Liver (tissue), 9 donors: Measurements from ENCODE around the gene LHCGR. TPM values are rescaled to one million over a fixed set of nuclear protein-coding genes. Genes with fewer than 3 reads are reported as not detected.

ENCODE experiments used
- DNase-seq: peaks from one replicate; pipeline ENCODE4 v3.0.0-alpha.2; 2017; ENCODE audit warnings: low spot score
- H3K27ac ChIP-seq, 2 donors: one replicate each; pipeline ENCODE4 v1.7.0; 2013; ENCODE audit warnings: inconsistent platforms in 2 of 2, low read length in 2 of 2, control low read depth in 1 of 2, low read depth in 1 of 2, mild to moderate bottlenecking in 1 of 2
- H3K27me3 ChIP-seq, 4 donors: one replicate each; pipeline versions ENCODE4 v1.6.1 to v1.7.0; 2013; ENCODE audit warnings: low read length in 3 of 4, inconsistent platforms in 1 of 4, mild to moderate bottlenecking in 1 of 4, moderate library complexity in 1 of 4; ENCODE audit not compliant: control insufficient read depth in 4 of 4, insufficient read depth in 4 of 4
- H3K36me3 ChIP-seq, 4 donors: one replicate each; pipeline versions ENCODE4 v1.6.1 to v1.7.0; 2013; ENCODE audit warnings: low read length in 3 of 4, mild to moderate bottlenecking in 3 of 4, low read depth in 1 of 4, moderate library complexity in 1 of 4; ENCODE audit not compliant: control insufficient read depth in 4 of 4, insufficient read depth in 3 of 4
- H3K4me1 ChIP-seq, 4 donors: one replicate each; pipeline versions ENCODE4 v1.6.1 to v1.7.0; 2013; ENCODE audit warnings: low read length in 3 of 4, mild to moderate bottlenecking in 3 of 4, moderate library complexity in 1 of 4; ENCODE audit not compliant: control insufficient read depth in 4 of 4, insufficient read depth in 4 of 4
- H3K4me3 ChIP-seq, 3 donors: one replicate each; pipeline versions ENCODE4 v1.6.1 to v1.7.0; 2013; ENCODE audit warnings: low read length in 3 of 3, control low read depth in 1 of 3, low read depth in 1 of 3, mild to moderate bottlenecking in 1 of 3
- H3K9ac ChIP-seq, 2 donors: one replicate each; pipeline ENCODE4 v1.7.0; 2013; ENCODE audit warnings: low read length in 2 of 2, mild to moderate bottlenecking in 2 of 2, moderate library complexity in 2 of 2, control low read depth in 1 of 2, low read depth in 1 of 2
- H3K9me3 ChIP-seq, 4 donors: one replicate each; pipeline versions ENCODE4 v1.6.1 to v1.7.0; 2013; ENCODE audit warnings: low read length in 3 of 4; ENCODE audit not compliant: control insufficient read depth in 4 of 4
- CTCF ChIP-seq: fragments of 150-350 bp; IDR thresholded peaks from 2 replicates; pipeline ENCODE4 v1.5.1; 2017; ENCODE audit warnings: improper control_type of control experiment, low read depth, low read length; ENCODE audit not compliant: missing input control
- EGR1 ChIP-seq, 2 donors: IDR thresholded peaks; 2 replicates each; pipeline ENCODE4 v1.6.1; 2016 to 2018; ENCODE audit warnings: antibody characterized with exemption in 2 of 2, low read depth in 2 of 2
- HNF4A ChIP-seq, 2 donors: conservative IDR thresholded peaks; 2 replicates each; pipeline ENCODE4 v1.6.1; 2016; ENCODE audit warnings: antibody characterized with exemption in 2 of 2, mild to moderate bottlenecking in 2 of 2
- HNF4G ChIP-seq: IDR thresholded peaks from 2 replicates; pipeline ENCODE4 v1.6.1; 2016; ENCODE audit warnings: antibody characterized with exemption
- RAD21 ChIP-seq, 2 donors: IDR thresholded peaks; 2 replicates each; pipeline ENCODE4 v1.6.1; 2016; ENCODE audit warnings: antibody characterized with exemption in 2 of 2, mild to moderate bottlenecking in 2 of 2
- REST ChIP-seq: IDR thresholded peaks from 2 replicates; pipeline ENCODE4 v1.6.1; 2016; ENCODE audit warnings: antibody characterized with exemption, mild to moderate bottlenecking
- RXRA ChIP-seq, 2 donors: IDR thresholded peaks; 2 replicates each; pipeline ENCODE4 v1.6.1; 2017 to 2018; ENCODE audit warnings: antibody characterized with exemption in 2 of 2, mild to moderate bottlenecking in 1 of 2
- YY1 ChIP-seq: IDR thresholded peaks from 2 replicates; pipeline ENCODE4 v1.6.1; 2016; ENCODE audit warnings: antibody characterized with exemption, mild to moderate bottlenecking
- ZBTB33 ChIP-seq: IDR thresholded peaks from 2 replicates; pipeline ENCODE4 v1.6.1; 2016; ENCODE audit warnings: antibody characterized with exemption
- WGBS: extraction: QIAGEN DNeasy Blood & Tissue Kit; methylation state at CpG from one replicate; pipeline ENCODE4 v1.1.7; 2013; 5-methylcytosine and 5-hydroxymethylcytosine counted together
- polyA plus RNA-seq, 2 donors: library from polyadenylated mRNA; stranded (reverse) in 1 of 2; unstranded in 1 of 2; fragments of 200-250 nt in 1 of 2; fragments of >200 nt in 1 of 2; fragmentation: Nextera tagmentation in 1 of 2; extraction: Ambion mirVana in 1 of 2; gene quantifications; one replicate each; pipeline versions ENCODE4 v1.2.1 to v1.2.3, GENCODE V29; 2013 to 2015
- total RNA-seq, 2 donors: library from RNA; depleted of rRNA; stranded (reverse); fragments of >200 nt; gene quantifications; one replicate each; pipeline ENCODE4 v1.2.3, GENCODE V29; 2014
- donor health status: healthy.
- donor health status: healthy.
- donor health status: healthy.
- donor health status: healthy.
- donor health status: healthy.

The LHCGR gene
- total and polyA plus RNA-seq, 4 donors, result not detected

- Histone ChIP-seq H3K4me1 (no peaks in the 10 kb centered on the region), H3K36me3 (no peaks in the 10 kb centered on the region), H3K27ac (no peak overlapping the region), H3K9ac (no peak overlapping the region), H3K9me3 (no peaks in the 10 kb centered on the region), H3K4me3 (no peak overlapping the region), H3K27me3 (no peaks in the 10 kb centered on the region)
- TF ChIP-seq CTCF, result no peak
- no peak for TF ChIP-seq RAD21 (IDR thresholded peaks at IDR 0.05)
- DNase-seq, result no peak
- WGBS, result 62% methylated on average over 7 of the region's 7 CpGs
Observed at GRCh38 chr2:48715042-48715899, 40.3 kb downstream of the LHCGR start.

- H3K27me3 ChIP-seq, result no peaks in the 10 kb centered on the region
- no peaks in the 10 kb centered on the region for H3K9me3 ChIP-seq
- DNase-seq, result no peak
- no peaks in the 10 kb centered on the region for H3K4me1 ChIP-seq
- 41% methylated on average over 2 of the region's 2 CpGs for WGBS
- H3K36me3 ChIP-seq, result no peaks in the 10 kb centered on the region
- H3K9ac ChIP-seq, result no peak overlapping the region
- TF ChIP-seq HNF4A (conservative IDR thresholded peaks at IDR 0.05) (no peak), REST (no peak), RXRA (IDR thresholded peaks at IDR 0.05) (no peak), EGR1 (IDR thresholded peaks at IDR 0.05; ENCODE audit: low read depth in 2 of 2) (no peak), CTCF (no peak), ZBTB33 (no peak), YY1 (no peak), HNF4G (no peak)
- no peak overlapping the region for H3K27ac ChIP-seq
- no peak overlapping the region for H3K4me3 ChIP-seq
Observed at GRCh38 chr2:48714245-48714644, 41.3 kb downstream of the LHCGR start.
